Upper lobe of left lung (tissue), 4 donors: Measurements from ENCODE around the gene FBXO34.

ENCODE experiments used
- CTCF ChIP-seq, 6 experiments: fragments of 450-650 bp in 4 of 6; fragments of 200-600 bp in 2 of 6; sonication (generic) in 2 of 6; IDR thresholded peaks; one replicate each; pipeline ENCODE4 v1.5.1; 2016 to 2019; ENCODE audit warnings: antibody characterized with exemption in 6 of 6
- EP300 ChIP-seq, 4 donors: sonication (generic); formaldehyde crosslinking; IDR thresholded peaks; one replicate each; pipeline ENCODE4 v1.5.1; 2017; ENCODE audit warnings: antibody characterized with exemption in 4 of 4, control low read depth in 2 of 4
- POLR2A ChIP-seq, 4 donors: fragments of 450-650 bp; IDR thresholded peaks; one replicate each; pipeline ENCODE4 v1.5.1; 2016 to 2017; ENCODE audit warnings: antibody characterized with exemption in 4 of 4, mild to moderate bottlenecking in 2 of 4

DNA sequence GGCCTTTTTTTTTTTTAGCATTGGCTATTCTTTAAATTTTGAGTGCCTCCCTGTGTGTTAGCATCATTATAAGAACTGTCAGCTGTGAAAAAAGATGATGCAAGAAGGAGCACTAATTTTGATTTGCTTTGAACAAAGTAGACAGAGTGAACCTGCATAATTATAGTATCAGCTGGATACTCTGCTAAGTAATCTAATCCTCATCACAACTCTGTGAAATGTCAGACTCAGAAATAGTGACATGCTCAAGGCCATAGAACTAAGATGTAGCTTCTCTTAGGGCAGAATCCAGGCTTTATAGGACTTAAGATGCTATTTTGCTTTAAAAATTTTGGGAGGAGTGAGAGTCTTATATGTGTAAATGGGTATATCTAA, 31.9 kb downstream of the FBXO34 start:
- TF ChIP-seq POLR2A (IDR thresholded peaks at IDR 0.05) (no peak), CTCF (IDR thresholded peaks at IDR 0.05) (no peak), EP300 (IDR thresholded peaks at IDR 0.05) (no peak)
